Upper lobe of left lung (tissue), 6 donors: Measurements from ENCODE around the gene LGMN. TPM values are rescaled to one million over a fixed set of nuclear protein-coding genes. Genes with fewer than 3 reads are reported as not detected.

Source experiments
- ATAC-seq, 2 donors: fragments of 200-7000 bp; cut with Tn5 transposase; one replicate each; pipeline ENCODE4 v1.9.1; 2022; ENCODE audit warnings: mild to moderate bottlenecking in 2 of 2, moderate library complexity in 2 of 2; ENCODE audit not compliant: low FRiP score in 2 of 2
- DNase-seq, 2 donors: peaks; one replicate each; pipeline ENCODE4 v3.0.0-alpha.2; 2019 to 2020
- H3K27ac ChIP-seq, 4 donors: fragments of 200-600 bp; sonication (generic); one replicate each; pipeline ENCODE4 v1.5.1; 2016 to 2019
- H3K27me3 ChIP-seq, 4 donors: fragments of 200-600 bp; sonication (generic); one replicate each; pipeline ENCODE4 v1.5.1; 2017 to 2019
- H3K36me3 ChIP-seq, 4 donors: fragments of 200-600 bp; sonication (generic); one replicate each; pipeline ENCODE4 v1.5.1; 2016 to 2019
- H3K4me1 ChIP-seq, 4 donors: fragments of 200-600 bp; sonication (generic); one replicate each; pipeline ENCODE4 v1.5.1; 2018 to 2019
- H3K4me3 ChIP-seq, 4 donors: fragments of 200-600 bp; sonication (generic); one replicate each; pipeline ENCODE4 v1.5.1; 2017 to 2019; ENCODE audit warnings: mild to moderate bottlenecking in 2 of 4, moderate library complexity in 1 of 4
- H3K9me3 ChIP-seq, 4 donors: fragments of 200-600 bp; sonication (generic); one replicate each; pipeline ENCODE4 v1.5.1; 2018 to 2019
- CTCF ChIP-seq, 6 experiments: fragments of 450-650 bp in 4 of 6; fragments of 200-600 bp in 2 of 6; sonication (generic) in 2 of 6; IDR thresholded peaks; one replicate each; pipeline ENCODE4 v1.5.1; 2016 to 2019; ENCODE audit warnings: antibody characterized with exemption in 6 of 6
- EP300 ChIP-seq, 4 donors: sonication (generic); formaldehyde crosslinking; IDR thresholded peaks; one replicate each; pipeline ENCODE4 v1.5.1; 2017; ENCODE audit warnings: antibody characterized with exemption in 4 of 4, control low read depth in 2 of 4
- POLR2A ChIP-seq, 4 donors: fragments of 450-650 bp; IDR thresholded peaks; one replicate each; pipeline ENCODE4 v1.5.1; 2016 to 2017; ENCODE audit warnings: antibody characterized with exemption in 4 of 4, mild to moderate bottlenecking in 2 of 4
- POLR2AphosphoS5 ChIP-seq, 2 donors: sonication (generic); formaldehyde crosslinking; IDR thresholded peaks; one replicate each; pipeline ENCODE4 v1.5.1; 2017; ENCODE audit warnings: antibody characterized with exemption in 2 of 2
- WGBS, 2 donors: methylation state at CpG; one replicate each; pipeline ENCODE4 v1.1.5; 2017 to 2018; 5-methylcytosine and 5-hydroxymethylcytosine counted together
- total RNA-seq, 6 donors: library from RNA; depleted of rRNA in 4 of 6; stranded (reverse); fragments of >200 nt in 4 of 6; gene quantifications; one replicate each; pipeline versions ENCODE4 v1.1.0 to v1.2.1, GENCODE V29; 2016 to 2021
- donor health status: DM: no; HTN: no; CAD: no; lungs with moderate emphysema.
- donor health status: DM: no; HTN: yes; CAD: no; lungs with severe emphysema.

Gene LGMN
- total RNA-seq, 6 donors from 2014 or later, result 53.4 to 222 (median 123) TPM

- 90 to 98% methylated on average over 7 of the region's 7 CpGs for WGBS, 2 donors
- no peak for ATAC-seq
- peaks cover 0 to 28% (median 19%) of the 10 kb centered on the region in 4 donors for H3K36me3 ChIP-seq
- TF ChIP-seq POLR2AphosphoS5 (IDR thresholded peaks at IDR 0.05) (no peak), CTCF (IDR thresholded peaks at IDR 0.05) (no peak), EP300 (IDR thresholded peaks at IDR 0.05) (no peak), POLR2A (IDR thresholded peaks at IDR 0.05) (no peak)
- H3K9me3 ChIP-seq, result no peaks in the 10 kb centered on the region
- H3K4me1 ChIP-seq, result peaks cover 0 to 26% (median 10%) of the 10 kb centered on the region in 4 donors
- DNase-seq, result no peak
- no peak overlapping the region for H3K4me3 ChIP-seq
- no peak overlapping the region for H3K27ac ChIP-seq
- no peaks in the 10 kb centered on the region for H3K27me3 ChIP-seq
These were observed 13.8 kb downstream of the LGMN start for GRCh38 chr14:92734618-92735017.

- TF ChIP-seq POLR2A (IDR thresholded peaks at IDR 0.05) (no peak), CTCF (IDR thresholded peaks at IDR 0.05) (no peak), EP300 (IDR thresholded peaks at IDR 0.05) (no peak), POLR2AphosphoS5 (IDR thresholded peaks at IDR 0.05) (no peak)
- peaks cover 0 to 31% (median 15%) of the 10 kb centered on the region in 4 donors for H3K4me1 ChIP-seq
- no peaks in the 10 kb centered on the region for H3K27me3 ChIP-seq
- no peaks in the 10 kb centered on the region for H3K9me3 ChIP-seq
- H3K36me3 ChIP-seq, result peaks cover 0 to 28% (median 20%) of the 10 kb centered on the region in 4 donors
- ATAC-seq, result no peak
- no peak for DNase-seq
- WGBS, 2 donors, result 70 to 82% methylated on average over 4 of the region's 4 CpGs
- no peak overlapping the region for H3K27ac ChIP-seq
- H3K4me3 ChIP-seq, result no peak overlapping the region
These were observed 15.4 kb downstream of the LGMN start for GRCh38 chr14:92733007-92733406.

GRCh38 chr14:92731622-92732115 is 16.8 kb downstream of the LGMN start:
- ATAC-seq, result no peak
- no peak for TF ChIP-seq POLR2A (IDR thresholded peaks at IDR 0.05)
- TF ChIP-seq CTCF (IDR thresholded peaks at IDR 0.05), result no peak

GRCh38 chr14:92729634-92730358 is 18.6 kb downstream of the LGMN start:
- 62 to 68% methylated on average over 14 of the region's 14 CpGs for WGBS, 2 donors
- no peak for ATAC-seq
- Histone ChIP-seq H3K27ac (no peak overlapping the region), H3K4me1 (peaks cover 19 to 37% (median 27%) of the 10 kb centered on the region in 4 donors), H3K36me3 (peaks cover 0 to 28% (median 20%) of the 10 kb centered on the region in 4 donors), H3K4me3 (no peak overlapping the region), H3K9me3 (no peaks in the 10 kb centered on the region), H3K27me3 (no peaks in the 10 kb centered on the region)
- no peak for TF ChIP-seq CTCF (IDR thresholded peaks at IDR 0.05)
- TF ChIP-seq POLR2AphosphoS5 (IDR thresholded peaks at IDR 0.05), result no peak
- no peak for TF ChIP-seq POLR2A (IDR thresholded peaks at IDR 0.05)
- TF ChIP-seq EP300 (IDR thresholded peaks at IDR 0.05), result no peak
- DNase-seq, result no peak

More at GRCh38 chr14:92731622-92732115, 16.8 kb downstream of the LGMN start:
- Histone ChIP-seq H3K27me3 (no peaks in the 10 kb centered on the region), H3K4me3 (no peak overlapping the region), H3K36me3 (peaks cover 0 to 28% (median 20%) of the 10 kb centered on the region in 4 donors), H3K9me3 (no peaks in the 10 kb centered on the region), H3K27ac (no peak overlapping the region), H3K4me1 (peaks cover 2 to 26% (median 15%) of the 10 kb centered on the region in 4 donors)
- DNase-seq, result no peak
- 94 to 97% methylated on average over 3 of the region's 3 CpGs for WGBS, 2 donors
